HG03280 (cell line): ENCODE measurements around the gene PHF3.
"Not testable (repeated sequence)": the region's sequence is repeated elsewhere in the genome, so short reads cannot be mapped to it uniquely, and the experiment has no call there.

Source experiments
- ATAC-seq: cut with Tn5 transposase; IDR thresholded peaks from one replicate; pipeline ENCODE4 v1.9.1; 2021; ENCODE audit warnings: mild to moderate bottlenecking, moderate library complexity; ENCODE audit not compliant: unreplicated experiment

PHF3 gene

DNA sequence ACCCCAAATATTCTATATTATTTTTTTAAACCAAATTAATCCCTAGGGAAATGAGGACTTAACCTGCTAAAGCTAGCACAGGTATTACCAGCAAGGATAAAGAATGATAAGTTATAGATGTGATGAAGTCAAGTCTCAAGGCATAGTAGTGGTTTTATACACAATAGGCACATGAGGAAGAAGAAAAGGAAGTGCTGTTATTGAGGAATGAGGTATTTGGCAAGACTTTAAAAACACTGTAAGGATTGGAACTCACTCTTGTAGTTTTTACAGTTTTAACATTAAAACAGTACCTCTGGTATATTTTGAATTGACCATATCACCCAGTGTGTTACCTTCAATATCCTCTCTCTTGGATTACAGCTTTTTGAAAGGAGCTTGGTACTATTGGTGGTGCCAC lies 54.6 kb downstream of the PHF3 start:
- ATAC-seq = no peak

DNA sequence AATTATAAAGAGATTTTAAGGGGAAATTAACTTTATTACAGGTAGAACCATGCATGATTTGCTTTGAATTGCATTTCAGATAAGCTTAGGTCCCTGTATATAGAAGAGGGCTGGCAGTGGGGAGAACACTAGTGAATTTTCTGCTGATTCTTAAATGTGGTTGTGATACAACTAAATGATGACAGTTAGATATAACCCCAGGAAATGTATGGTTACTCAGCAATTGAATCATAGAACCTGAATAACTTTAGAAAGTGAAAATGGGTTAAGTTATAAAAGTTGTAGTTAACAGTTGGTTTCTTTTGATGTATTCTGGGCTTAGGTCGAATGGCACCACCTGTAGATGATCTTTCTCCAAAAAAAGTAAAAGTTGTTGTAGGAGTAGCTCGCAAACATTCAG lies 70.1 kb downstream of the PHF3 start:
- ATAC-seq = no peak

DNA sequence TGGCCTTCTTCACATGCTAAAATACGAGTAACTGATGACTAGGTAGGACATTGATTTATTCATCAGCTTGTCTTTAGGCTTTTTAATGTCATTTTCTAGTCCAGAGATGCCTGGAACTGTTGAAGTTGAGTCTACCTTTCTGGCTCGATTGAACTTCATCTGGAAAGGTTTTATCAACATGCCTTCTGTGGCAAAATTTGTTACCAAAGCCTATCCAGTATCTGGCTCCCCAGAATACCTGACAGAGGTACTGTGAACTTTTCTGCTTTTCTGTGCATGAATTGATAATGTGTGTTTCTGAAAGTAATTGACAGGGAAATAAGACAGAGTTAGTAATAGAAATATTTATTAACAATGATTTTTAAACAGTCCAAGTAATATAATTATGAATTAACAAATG lies 71.0 kb downstream of the PHF3 start:
- ATAC-seq = no peak

DNA sequence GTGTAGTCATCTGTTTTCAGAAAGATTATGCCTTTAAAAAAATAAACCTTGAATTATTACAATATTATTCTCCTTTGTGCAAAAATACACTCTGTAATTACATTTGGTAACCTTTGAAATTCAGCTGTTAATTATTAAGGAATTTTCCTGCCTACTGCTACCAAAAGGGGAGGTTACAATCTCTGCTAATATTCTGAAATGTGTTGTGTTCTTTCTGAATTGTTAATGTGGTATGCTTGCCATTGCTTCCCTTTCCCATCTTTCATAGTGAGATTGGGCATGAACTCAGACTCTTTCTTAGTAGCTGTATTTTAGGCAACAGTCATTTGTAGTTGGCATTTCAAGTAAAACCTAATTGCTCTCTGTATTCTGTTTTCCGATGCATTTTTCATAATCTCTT lies 73.0 kb downstream of the PHF3 start:
- ATAC-seq = no peak

DNA sequence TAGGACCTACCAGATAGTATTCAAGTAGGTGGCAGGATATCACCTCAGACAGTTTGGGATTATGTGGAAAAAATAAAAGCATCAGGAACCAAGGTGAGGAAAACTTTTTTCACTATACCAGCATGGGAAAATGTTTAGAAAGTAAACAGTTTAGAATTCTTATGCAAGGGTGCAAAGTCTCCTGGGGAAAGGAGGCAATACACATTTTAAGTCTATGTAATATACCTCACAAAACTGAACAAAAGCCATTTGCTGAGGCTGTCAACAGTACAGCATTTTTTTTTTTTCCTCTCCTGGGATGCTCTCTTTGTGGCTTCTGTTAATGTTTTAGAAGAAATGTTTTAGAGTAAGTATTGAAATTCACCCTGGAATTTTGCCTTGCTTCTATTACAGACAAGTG lies 73.5 kb downstream of the PHF3 start:
- no peak for ATAC-seq

DNA sequence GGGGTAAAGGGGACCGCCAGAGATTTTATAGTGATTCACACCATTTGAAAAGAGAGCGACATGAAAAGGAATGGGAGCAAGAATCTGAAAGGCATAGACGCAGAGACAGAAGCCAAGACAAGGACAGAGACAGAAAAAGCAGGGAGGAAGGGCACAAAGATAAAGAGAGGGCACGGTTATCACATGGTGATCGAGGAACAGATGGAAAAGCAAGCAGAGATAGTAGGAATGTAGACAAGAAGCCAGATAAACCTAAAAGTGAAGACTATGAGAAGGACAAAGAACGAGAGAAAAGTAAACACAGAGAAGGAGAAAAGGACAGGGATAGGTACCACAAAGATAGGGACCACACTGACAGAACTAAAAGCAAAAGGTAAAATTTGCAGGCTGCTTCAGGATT lies 77.7 kb downstream of the PHF3 start:
- ATAC-seq = no peak

DNA sequence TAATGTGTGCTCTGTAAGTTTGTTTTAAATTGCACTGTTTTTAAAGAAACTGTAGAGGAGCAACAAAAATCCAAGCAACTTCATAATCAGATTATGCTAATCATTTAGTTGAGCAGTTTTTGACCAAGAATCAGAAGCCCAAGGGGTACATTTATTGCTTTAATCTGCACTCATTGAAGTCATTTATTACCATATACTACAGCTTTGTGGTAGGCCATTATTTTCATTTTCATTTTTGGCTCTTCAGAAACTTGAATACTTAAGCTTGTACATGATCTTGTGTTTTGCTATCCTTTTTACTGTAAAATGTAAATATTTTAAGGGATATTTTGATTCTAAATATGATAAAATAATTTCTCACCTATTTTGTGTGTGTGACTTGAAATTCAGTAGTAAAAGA lies 78.5 kb downstream of the PHF3 start:
- no peak for ATAC-seq

DNA sequence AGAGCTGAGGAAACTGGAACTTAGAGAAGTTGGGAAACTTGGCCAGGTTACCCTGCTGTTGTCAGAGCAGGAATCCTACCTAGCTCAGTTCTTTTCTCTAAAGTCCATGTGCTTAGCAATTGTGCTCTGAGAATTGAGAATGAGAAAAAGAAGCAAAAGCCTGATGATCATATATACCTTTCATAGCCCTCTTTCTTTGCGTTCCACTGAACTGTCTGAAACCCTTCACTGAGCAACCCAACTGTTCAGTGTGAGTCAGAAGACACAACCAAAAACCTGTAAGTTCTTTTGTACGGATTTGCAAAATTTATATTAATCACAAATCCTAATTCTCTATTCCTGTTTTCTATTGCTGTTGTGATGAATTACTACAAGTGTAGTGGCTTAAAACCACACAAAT lies 80.6 kb downstream of the PHF3 start:
- no peak for ATAC-seq

DNA sequence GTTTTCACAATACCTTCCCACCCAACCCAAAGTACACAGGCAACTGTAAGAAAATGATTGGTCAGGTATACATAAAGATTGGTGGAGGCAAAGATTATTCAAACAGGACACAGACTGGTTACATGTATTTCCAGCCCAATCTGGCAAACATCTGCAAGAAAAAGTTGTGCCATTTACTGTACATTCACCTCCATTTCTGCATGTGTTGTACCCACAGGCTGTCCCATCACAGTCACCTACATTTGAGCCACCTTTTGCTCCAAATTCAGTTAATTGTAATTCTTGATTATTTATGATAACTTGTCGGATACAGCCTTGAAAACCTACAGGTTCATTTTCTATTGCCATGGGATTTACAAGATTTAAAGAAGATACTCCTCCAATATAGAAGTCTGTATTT lies 85.6 kb downstream of the PHF3 start:
- ATAC-seq = no peak

DNA sequence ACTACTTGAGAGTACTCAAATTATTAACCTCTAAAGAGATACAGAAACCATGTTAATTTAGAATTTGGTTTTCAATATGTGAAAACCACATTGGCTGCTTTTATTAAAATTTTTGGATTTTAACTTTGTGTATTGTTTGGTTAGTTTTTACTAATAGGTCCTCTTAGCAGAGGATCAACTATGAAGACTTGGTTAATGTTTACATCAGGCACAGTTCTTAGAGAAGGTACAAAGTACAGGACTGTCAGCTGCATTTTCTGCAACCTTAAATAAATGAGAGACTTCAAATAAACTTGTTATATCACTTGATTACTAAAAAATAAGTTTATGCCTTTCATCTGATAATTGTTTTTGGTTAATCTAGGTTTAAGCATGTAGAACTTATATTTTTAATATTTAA lies 89.1 kb downstream of the PHF3 start:
- no peak for ATAC-seq

DNA sequence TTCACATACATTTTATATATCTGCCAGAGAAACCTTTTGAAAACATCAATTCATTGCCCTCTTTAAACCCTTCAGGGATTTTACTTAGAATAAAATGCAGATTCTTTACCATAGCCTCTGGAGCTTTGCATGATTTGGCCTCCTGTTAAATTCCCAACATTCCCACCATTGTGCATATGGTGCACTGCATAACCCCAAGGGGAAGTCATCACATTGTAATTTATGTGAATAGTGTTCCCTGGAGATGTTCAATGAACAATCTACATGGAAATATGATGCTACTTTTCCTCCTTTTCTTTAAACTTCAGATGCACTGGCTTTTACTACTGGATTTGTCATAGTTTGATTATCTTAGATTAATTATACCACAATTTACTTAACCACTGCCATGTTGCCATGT lies 94.7 kb downstream of the PHF3 start:
- no peak for ATAC-seq

DNA sequence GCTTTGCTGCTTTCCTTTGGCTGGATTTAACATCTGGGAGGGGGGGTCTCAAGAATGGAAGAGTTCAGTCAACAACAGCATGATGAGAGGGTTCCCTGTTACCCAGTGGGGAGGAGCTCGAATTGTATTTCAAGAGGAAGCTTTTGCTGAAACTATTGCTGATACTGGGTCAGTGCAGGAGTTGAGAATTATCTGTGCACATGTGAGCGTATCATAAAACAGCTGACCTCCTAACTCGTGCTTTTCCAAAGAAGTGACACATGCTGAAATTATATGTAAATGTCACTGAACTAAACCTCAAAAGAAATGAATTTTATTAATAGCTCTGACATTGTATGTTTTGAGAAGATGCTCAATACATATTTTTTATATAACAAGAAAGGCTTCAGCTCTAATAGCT lies 96.3 kb downstream of the PHF3 start:
- no peak for ATAC-seq

DNA sequence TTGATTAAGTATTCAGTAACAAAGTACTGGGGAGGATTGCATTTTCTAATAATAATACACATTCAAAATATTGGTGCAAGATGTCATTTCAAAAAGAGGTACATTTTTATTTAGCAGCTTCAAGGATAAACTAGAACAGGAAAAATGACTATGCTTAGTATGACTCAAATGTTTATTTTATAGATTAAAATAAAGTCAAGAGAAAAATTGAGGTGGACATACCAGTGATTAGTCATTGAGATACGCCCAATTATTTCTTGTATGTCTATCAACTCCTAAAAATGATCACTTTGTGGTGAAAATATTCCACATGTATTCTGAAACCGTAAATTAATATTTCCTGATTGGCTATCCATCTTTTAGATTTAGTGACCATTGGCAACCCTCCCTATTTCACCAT lies 96.7 kb downstream of the PHF3 start:
- no peak for ATAC-seq

DNA sequence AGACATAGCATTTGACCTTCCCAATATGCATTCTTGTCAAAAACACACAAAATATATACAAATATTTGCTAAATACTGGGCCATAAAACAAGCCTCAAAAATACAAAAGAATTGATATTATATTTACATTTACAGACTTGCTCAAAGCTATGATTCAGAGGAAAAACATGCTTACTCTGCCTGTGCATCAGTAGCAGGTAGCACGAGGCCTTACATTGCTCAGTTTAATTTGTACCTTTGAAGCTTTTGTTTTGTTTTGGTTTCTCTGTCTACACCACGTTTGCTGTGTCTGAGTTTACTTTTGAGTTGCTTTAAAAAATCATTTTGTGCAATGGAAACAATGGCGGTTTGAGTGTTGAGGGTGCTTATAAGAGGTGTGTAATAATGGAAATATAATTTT lies 99.3 kb downstream of the PHF3 start:
- no peak for ATAC-seq

DNA sequence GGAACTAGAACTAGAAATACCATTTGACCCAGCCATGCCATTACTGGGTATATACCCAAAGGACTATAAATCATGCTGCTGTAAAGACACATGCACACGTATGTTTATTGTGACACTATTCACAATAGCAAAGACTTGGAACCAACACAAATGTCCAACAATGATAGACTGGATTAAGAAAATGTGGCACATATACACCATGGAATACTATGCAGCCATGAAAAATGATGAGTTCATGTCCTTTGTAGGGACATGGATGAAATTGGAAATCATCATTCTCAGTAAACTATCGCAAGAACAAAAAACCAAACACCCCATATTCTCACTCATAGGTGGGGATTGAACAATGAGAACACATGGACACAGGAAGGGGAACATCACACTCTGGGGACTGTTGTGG lies 102.6 kb downstream of the PHF3 start:
- ATAC-seq = not testable (repeated sequence)

DNA sequence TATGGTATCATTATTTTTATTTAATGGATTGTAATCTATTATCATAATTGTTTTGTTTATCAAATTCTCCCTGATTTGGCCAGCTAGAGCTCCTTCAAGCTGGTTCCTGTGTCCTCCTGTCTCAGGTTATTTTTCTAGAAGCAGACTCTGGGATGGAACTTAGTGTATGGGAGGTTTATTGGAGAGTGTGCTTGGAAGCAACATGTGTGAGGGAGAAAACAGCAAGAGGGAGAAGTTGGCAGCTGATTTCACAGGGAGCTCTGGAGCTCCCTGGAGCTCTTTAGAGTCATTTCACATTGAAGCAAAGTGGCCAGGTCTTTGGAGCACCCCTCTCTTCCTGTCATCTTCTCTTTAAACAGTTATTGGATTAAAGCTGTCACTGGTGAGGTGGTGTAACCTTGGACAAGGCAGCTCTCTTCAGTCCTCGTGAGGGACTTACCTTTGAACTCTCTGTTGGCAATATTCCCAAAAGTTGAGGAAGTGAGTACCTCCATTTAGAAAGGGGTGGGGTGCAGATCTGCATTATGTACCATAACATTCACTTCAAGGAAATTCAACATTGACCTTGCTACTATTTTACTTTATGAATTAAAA lies 103.6 kb downstream of the PHF3 start:
- no peak for ATAC-seq

DNA sequence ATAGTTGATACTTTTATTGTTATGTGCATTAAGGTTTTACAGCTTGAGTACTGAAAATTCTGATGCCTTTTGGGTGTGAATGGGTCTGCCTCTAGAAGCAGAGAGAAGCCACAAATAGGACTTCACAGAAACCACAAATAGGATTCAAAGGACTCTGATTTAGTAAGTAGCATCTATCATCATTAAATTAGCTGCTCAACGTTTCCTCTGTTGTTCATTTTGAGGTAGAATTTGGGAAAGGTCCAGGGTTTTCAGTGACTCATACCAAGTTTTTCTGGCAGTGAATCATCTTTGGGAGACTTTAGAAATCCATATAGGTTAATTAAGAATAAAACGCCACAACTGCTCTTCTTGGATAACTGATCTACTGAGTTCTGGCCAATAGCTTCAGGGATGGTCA lies 105.1 kb downstream of the PHF3 start:
- ATAC-seq = no peak

DNA sequence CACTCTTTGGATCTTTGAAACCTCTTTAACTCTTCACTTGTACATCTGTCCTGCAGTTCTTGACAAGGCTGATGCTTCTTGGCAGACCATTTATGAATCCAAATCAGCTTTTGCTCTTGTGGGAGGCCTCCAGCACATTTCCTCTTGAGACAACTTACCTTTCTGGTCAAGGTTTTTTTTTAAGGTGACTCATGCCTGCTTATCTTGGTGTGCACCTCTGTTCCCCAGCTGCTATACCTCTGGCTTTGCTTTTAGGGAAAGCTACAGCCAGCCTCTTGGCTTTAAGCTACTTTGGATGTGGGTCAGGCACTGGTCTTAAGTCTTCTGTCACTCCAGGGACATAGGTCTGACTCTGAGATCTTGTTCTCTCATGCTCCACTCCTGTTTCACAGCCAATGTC lies 106.5 kb downstream of the PHF3 start:
- ATAC-seq = no peak

DNA sequence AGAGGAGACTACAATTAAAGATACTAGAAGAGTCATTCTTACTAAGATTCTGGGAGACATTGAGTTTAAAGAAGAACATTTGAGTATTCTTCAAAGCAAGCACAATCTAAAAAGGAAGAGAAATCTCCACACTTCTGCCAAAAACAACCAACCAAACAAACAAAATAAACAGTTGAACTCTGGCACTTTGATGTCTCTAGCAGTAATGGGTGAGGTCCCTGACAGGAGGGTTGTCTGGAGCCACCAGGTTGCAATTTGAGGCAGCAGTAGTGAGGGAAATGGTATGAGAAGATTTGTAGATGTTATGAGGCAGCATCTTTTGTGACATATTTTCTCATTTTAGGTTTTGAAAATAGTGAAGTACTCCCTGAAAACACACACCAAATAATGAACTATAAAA lies 108.1 kb downstream of the PHF3 start:
- ATAC-seq = no peak

DNA sequence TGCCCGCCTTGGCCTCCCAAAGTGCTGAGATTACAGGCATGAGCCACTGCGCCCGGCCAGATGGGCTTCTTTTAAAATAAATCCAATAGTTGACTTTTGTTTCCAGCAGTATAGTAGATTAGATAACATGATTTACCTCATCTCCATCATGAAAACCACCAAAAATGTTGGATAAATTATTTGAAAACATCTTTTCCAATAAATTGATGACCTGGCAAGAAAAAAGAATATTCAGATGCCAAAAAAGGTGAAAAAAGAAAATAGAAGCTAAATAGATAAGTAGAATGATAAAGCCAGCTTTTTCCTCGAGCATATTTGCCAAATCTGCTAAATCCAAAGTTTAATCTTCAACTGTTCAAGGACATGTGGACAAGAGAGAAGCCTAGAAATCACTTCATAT lies 109.2 kb downstream of the PHF3 start:
- no peak for ATAC-seq

DNA sequence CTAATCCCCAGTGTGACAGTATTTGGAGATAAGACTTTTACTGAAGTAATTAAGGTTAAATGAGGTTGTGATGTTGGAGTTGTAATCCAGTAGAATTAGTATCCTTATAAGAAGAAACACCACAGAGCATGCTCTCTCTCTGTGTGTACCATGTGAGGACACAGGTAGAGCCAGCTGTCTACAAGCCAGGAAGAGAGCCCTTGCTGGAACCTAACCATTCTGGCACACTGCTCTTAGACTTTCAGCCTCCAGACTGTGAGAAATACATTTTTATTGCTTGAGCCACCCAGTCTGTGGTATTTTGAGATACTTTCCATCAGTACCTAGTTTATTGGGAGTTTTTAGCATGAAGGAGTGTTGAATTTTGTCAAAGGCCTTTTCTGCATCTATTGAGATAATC lies 110.2 kb downstream of the PHF3 start:
- ATAC-seq = no peak

DNA sequence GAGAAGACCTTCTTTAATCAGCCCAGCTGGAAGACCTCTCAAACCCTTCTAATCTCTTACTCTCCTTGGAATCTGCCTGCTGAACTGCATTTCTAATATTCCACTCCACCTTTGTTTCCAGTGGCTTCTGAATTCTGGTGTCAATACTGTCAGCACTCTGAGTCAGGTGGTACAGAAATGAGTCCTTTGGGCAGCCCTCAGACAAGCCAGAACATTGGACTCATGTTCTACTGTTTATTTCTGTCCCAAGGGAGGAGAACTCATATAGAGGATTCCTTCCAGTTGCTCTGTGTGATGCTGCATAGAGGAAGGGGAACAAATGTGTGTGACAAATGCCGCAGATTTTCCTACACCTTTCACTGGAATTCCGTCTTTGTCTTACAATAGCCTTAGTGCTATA lies 114.8 kb downstream of the PHF3 start:
- ATAC-seq = no peak

DNA sequence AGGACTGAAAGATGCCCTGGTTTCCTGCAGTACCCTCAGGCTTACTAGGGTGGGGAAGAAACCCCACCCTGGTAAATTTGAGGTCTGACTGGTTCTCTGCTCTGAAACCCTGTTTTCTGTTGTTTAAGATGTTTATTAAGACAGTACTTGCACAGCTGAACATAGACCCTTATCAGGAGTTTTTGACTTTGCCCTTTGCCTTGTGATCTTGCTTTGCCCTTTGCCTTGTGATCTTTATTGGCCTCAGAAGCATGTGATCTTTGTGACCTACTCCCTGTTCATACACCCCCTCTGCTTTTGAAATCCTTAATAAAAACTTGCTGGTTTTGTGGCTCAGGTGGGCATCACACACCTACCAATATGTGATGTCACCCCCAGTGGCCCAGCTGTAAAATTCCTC lies 121.7 kb downstream of the PHF3 start:
- not testable (repeated sequence) for ATAC-seq

DNA sequence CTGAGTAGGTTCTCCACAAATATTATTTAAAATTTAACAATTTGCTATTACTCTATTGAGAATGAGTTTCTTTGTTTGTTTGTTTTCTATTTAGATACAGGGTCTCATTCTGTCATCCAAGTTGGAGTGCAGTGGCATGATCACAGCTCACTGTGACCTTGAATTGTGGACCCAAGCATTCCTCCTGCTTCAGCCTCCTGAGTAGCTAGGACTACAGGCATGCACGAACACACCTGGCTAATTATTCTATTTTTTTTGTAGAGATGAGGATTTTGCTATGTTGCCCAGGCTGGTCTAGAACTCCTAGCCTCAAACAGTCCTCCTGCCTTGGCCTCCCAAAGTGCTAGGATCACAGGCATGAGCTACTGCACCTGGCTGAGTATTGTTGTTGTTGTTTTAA lies 122.2 kb downstream of the PHF3 start:
- no peak for ATAC-seq
